Measurements from ENCODE around the gene ELK3. TPM values are rescaled to one million over a fixed set of nuclear protein-coding genes. Genes with fewer than 3 reads are reported as not detected.
"Not testable (repeated sequence)": the region's sequence is repeated elsewhere in the genome, so short reads cannot be mapped to it uniquely, and the experiment has no call there.

ELK3 gene
- total RNA-seq, 3 donors from 2014 or later, result 33.8 to 43.1 (median 33.9) TPM

GRCh38 chr12:96295532-96296160 lies 101.5 kb downstream of the ELK3 start:
- Mint-ChIP-seq H3K4me1 (ENCODE audit: low read depth) (peaks cover 23% of the 10 kb centered on the region), H3K9me3 (no peaks in the 10 kb centered on the region), H3K36me3 (ENCODE audit: insufficient read depth) (peaks cover 30% of the 10 kb centered on the region), H3K27me3 (ENCODE audit: low read depth) (no peaks in the 10 kb centered on the region), H3K4me3 (peak overlapping the region; percentile 16)
- ATAC-seq (peak; percentile 69 to 74), DNase-seq (no peak)

GRCh38 chr12:96297504-96297903 lies 103.3 kb downstream of the ELK3 start:
- Mint-ChIP-seq H3K36me3 (ENCODE audit: insufficient read depth) (peaks cover 27% of the 10 kb centered on the region), H3K4me1 (ENCODE audit: low read depth) (peaks cover 27% of the 10 kb centered on the region), H3K9me3 (no peaks in the 10 kb centered on the region), H3K27me3 (ENCODE audit: low read depth) (no peaks in the 10 kb centered on the region), H3K4me3 (no peak overlapping the region)
- ATAC-seq, result no peak
- DNase-seq, result no peak

- Mint-ChIP-seq H3K27me3 (ENCODE audit: low read depth) (no peaks in the 10 kb centered on the region), H3K4me1 (ENCODE audit: low read depth) (peaks cover 21% of the 10 kb centered on the region), H3K36me3 (ENCODE audit: insufficient read depth) (peaks cover 19% of the 10 kb centered on the region), H3K4me3 (no peak overlapping the region), H3K9me3 (no peaks in the 10 kb centered on the region)
- no peak for DNase-seq
- ATAC-seq, result no peak
Measured at GRCh38 chr12:96300064-96300463, 105.9 kb downstream of the ELK3 start.

- ATAC-seq (no peak), DNase-seq (no peak)
- Mint-ChIP-seq H3K36me3 (ENCODE audit: insufficient read depth) (peaks cover 18% of the 10 kb centered on the region), H3K9me3 (no peaks in the 10 kb centered on the region), H3K4me3 (no peak overlapping the region), H3K4me1 (ENCODE audit: low read depth) (peaks cover 14% of the 10 kb centered on the region), H3K27me3 (ENCODE audit: low read depth) (no peaks in the 10 kb centered on the region)
Measured at GRCh38 chr12:96301732-96302131, 107.6 kb downstream of the ELK3 start.

- no peak for ATAC-seq
- Mint-ChIP-seq H3K36me3 (ENCODE audit: insufficient read depth) (peaks cover 11% of the 10 kb centered on the region), H3K27me3 (ENCODE audit: low read depth) (no peaks in the 10 kb centered on the region), H3K4me1 (ENCODE audit: low read depth) (peaks cover 11% of the 10 kb centered on the region), H3K9me3 (no peaks in the 10 kb centered on the region), H3K4me3 (no peak overlapping the region)
- DNase-seq, result no peak
Measured at GRCh38 chr12:96302687-96303310, 108.6 kb downstream of the ELK3 start.

- no peak for DNase-seq
- no peak overlapping the region for H3K4me3 Mint-ChIP-seq
- peaks cover 10% of the 10 kb centered on the region for H3K36me3 Mint-ChIP-seq (ENCODE audit: insufficient read depth)
- H3K9me3 Mint-ChIP-seq, result no peaks in the 10 kb centered on the region
- H3K27me3 Mint-ChIP-seq (ENCODE audit: low read depth), result no peaks in the 10 kb centered on the region
- ATAC-seq, result no peak
- peaks cover 11% of the 10 kb centered on the region for H3K4me1 Mint-ChIP-seq (ENCODE audit: low read depth)
Measured at GRCh38 chr12:96303653-96304052, 109.5 kb downstream of the ELK3 start.

- Mint-ChIP-seq H3K27me3 (ENCODE audit: low read depth) (no peaks in the 10 kb centered on the region), H3K36me3 (ENCODE audit: insufficient read depth) (peaks cover 11% of the 10 kb centered on the region), H3K9me3 (no peaks in the 10 kb centered on the region), H3K4me3 (no peak overlapping the region), H3K4me1 (ENCODE audit: low read depth) (peaks cover 14% of the 10 kb centered on the region)
- ATAC-seq, result no peak
- no peak for DNase-seq
Measured at GRCh38 chr12:96305665-96306064, 111.5 kb downstream of the ELK3 start.

GRCh38 chr12:96308881-96309280 lies 114.7 kb downstream of the ELK3 start:
- H3K36me3 Mint-ChIP-seq (ENCODE audit: insufficient read depth), result peaks cover 11% of the 10 kb centered on the region
- no peak overlapping the region for H3K4me3 Mint-ChIP-seq
- no peak for ATAC-seq
- peaks cover 15% of the 10 kb centered on the region for H3K4me1 Mint-ChIP-seq (ENCODE audit: low read depth)
- H3K27me3 Mint-ChIP-seq (ENCODE audit: low read depth), result no peaks in the 10 kb centered on the region
- no peaks in the 10 kb centered on the region for H3K9me3 Mint-ChIP-seq
- no peak for DNase-seq

GRCh38 chr12:96310067-96310466 lies 115.9 kb downstream of the ELK3 start:
- DNase-seq, result no peak
- Mint-ChIP-seq H3K27me3 (ENCODE audit: low read depth) (no peaks in the 10 kb centered on the region), H3K4me3 (no peak overlapping the region), H3K9me3 (no peaks in the 10 kb centered on the region), H3K4me1 (ENCODE audit: low read depth) (peaks cover 22% of the 10 kb centered on the region), H3K36me3 (ENCODE audit: insufficient read depth) (peaks cover 11% of the 10 kb centered on the region)
- no peak for ATAC-seq

- H3K4me3 Mint-ChIP-seq, result no peak overlapping the region
Measured at GRCh38 chr12:96311191-96311590, 117.0 kb downstream of the ELK3 start.

GRCh38 chr12:96313606-96314005 lies 119.4 kb downstream of the ELK3 start:
- no peak for DNase-seq
- H3K36me3 Mint-ChIP-seq (ENCODE audit: insufficient read depth), result peaks cover 11% of the 10 kb centered on the region
- H3K4me3 Mint-ChIP-seq, result no peak overlapping the region
- H3K4me1 Mint-ChIP-seq (ENCODE audit: low read depth), result peaks cover 25% of the 10 kb centered on the region
- H3K9me3 Mint-ChIP-seq, result no peaks in the 10 kb centered on the region
- no peak for ATAC-seq
- no peaks in the 10 kb centered on the region for H3K27me3 Mint-ChIP-seq (ENCODE audit: low read depth)

More at GRCh38 chr12:96311191-96311590, 117.0 kb downstream of the ELK3 start:
- Mint-ChIP-seq H3K4me1 (ENCODE audit: low read depth) (peaks cover 24% of the 10 kb centered on the region), H3K27me3 (ENCODE audit: low read depth) (no peaks in the 10 kb centered on the region), H3K9me3 (no peaks in the 10 kb centered on the region), H3K36me3 (ENCODE audit: insufficient read depth) (peaks cover 11% of the 10 kb centered on the region)
- no peak for DNase-seq
- ATAC-seq, result no peak

- Mint-ChIP-seq H3K9me3 (no peaks in the 10 kb centered on the region), H3K4me3 (no peak overlapping the region), H3K36me3 (ENCODE audit: insufficient read depth) (peaks cover 5% of the 10 kb centered on the region), H3K27me3 (ENCODE audit: low read depth) (no peaks in the 10 kb centered on the region), H3K4me1 (ENCODE audit: low read depth) (peaks cover 20% of the 10 kb centered on the region)
- DNase-seq (no peak), ATAC-seq (no peak)
Measured at GRCh38 chr12:96314723-96315122, 120.5 kb downstream of the ELK3 start.

- H3K4me1 Mint-ChIP-seq (ENCODE audit: low read depth), result peaks cover 20% of the 10 kb centered on the region
- peak overlapping the region; percentile 82 for H3K4me3 Mint-ChIP-seq
- H3K36me3 Mint-ChIP-seq (ENCODE audit: insufficient read depth); ATAC-seq; H3K9me3 Mint-ChIP-seq; DNase-seq; H3K27me3 Mint-ChIP-seq (ENCODE audit: low read depth): not testable (repeated sequence)
Measured at GRCh38 chr12:96315741-96316481, 121.7 kb downstream of the ELK3 start.

- not testable (repeated sequence) for H3K4me3 Mint-ChIP-seq; DNase-seq; ATAC-seq; H3K9me3 Mint-ChIP-seq; H3K27me3 Mint-ChIP-seq (ENCODE audit: low read depth); H3K36me3 Mint-ChIP-seq (ENCODE audit: insufficient read depth)
- peaks cover 22% of the 10 kb centered on the region for H3K4me1 Mint-ChIP-seq (ENCODE audit: low read depth)
Measured at GRCh38 chr12:96317801-96318200, 123.6 kb downstream of the ELK3 start.

All from activated T-cell treated with anti-CD3 and anti-CD28 coated beads, Interleukin-2, amount 50 U/mL, for 4 hours (primary cell).